HG02623 (cell line): ENCODE data around the gene IGF2BP1.
"Not testable (repeated sequence)": the region's sequence is repeated elsewhere in the genome, so short reads cannot be mapped to it uniquely, and the experiment has no call there.

Experiments
- ATAC-seq: cut with Tn5 transposase; IDR thresholded peaks from one replicate; pipeline ENCODE4 v1.9.1; 2021; ENCODE audit warnings: moderate library complexity; ENCODE audit not compliant: unreplicated experiment

IGF2BP1 gene

GRCh38 chr17:48995974-48996721, 1.0 kb upstream of the IGF2BP1 start:
- ATAC-seq: no peak

GRCh38 chr17:48996722-48997102, 473 bp upstream of the IGF2BP1 start:
- no peak for ATAC-seq

GRCh38 chr17:48997827-48998586, 822 bp downstream of the IGF2BP1 start:
- no peak for ATAC-seq

- ATAC-seq: no peak
These were observed 1.6 kb downstream of the IGF2BP1 start for GRCh38 chr17:48998587-48999440.

GRCh38 chr17:49000943-49001342, 3.8 kb downstream of the IGF2BP1 start:
- no peak for ATAC-seq

- no peak for ATAC-seq
These were observed 4.5 kb downstream of the IGF2BP1 start for GRCh38 chr17:49001671-49002070.

GRCh38 chr17:49002331-49002730, 5.1 kb downstream of the IGF2BP1 start:
- no peak for ATAC-seq

GRCh38 chr17:49002766-49003165, 5.6 kb downstream of the IGF2BP1 start:
- no peak for ATAC-seq

GRCh38 chr17:49003557-49004511, 6.6 kb downstream of the IGF2BP1 start:
- ATAC-seq: no peak

- no peak for ATAC-seq
These were observed 8.0 kb downstream of the IGF2BP1 start for GRCh38 chr17:49005140-49005539.

GRCh38 chr17:49008908-49009307, 11.7 kb downstream of the IGF2BP1 start:
- not testable (repeated sequence) for ATAC-seq

GRCh38 chr17:49012769-49013255, 15.6 kb downstream of the IGF2BP1 start:
- no peak for ATAC-seq

GRCh38 chr17:49013311-49014213, 16.4 kb downstream of the IGF2BP1 start:
- ATAC-seq: no peak

GRCh38 chr17:49015179-49015923, 18.2 kb downstream of the IGF2BP1 start:
- ATAC-seq: no peak

GRCh38 chr17:49015924-49016774, 19.0 kb downstream of the IGF2BP1 start:
- ATAC-seq: no peak

GRCh38 chr17:49016775-49017463, 19.7 kb downstream of the IGF2BP1 start:
- no peak for ATAC-seq

- ATAC-seq: no peak
These were observed 21.0 kb downstream of the IGF2BP1 start for GRCh38 chr17:49018116-49018612.
